Fibroblast of peridontal ligament (primary cell): Measurements from ENCODE around the gene TNFRSF6B.

Source experiments
- DNase-seq: peaks from one replicate; pipeline ENCODE4 v3.0.0-alpha.2; 2010; ENCODE audit errors: extremely low read depth

Gene TNFRSF6B

GRCh38 chr20:63696306-63696627 lies 185 bp upstream of the TNFRSF6B start:
- no peak for DNase-seq

GRCh38 chr20:63697357-63697867 lies 960 bp downstream of the TNFRSF6B start:
- no peak for DNase-seq

GRCh38 chr20:63697868-63698545 lies 1.6 kb downstream of the TNFRSF6B start:
- no peak for DNase-seq

- DNase-seq, result peak; percentile 75
Measured at GRCh38 chr20:63698739-63699465, 2.5 kb downstream of the TNFRSF6B start.

GRCh38 chr20:63699466-63700198 lies 3.2 kb downstream of the TNFRSF6B start:
- no peak for DNase-seq

GRCh38 chr20:63700199-63701050 lies 4.0 kb downstream of the TNFRSF6B start:
- DNase-seq, result no peak

- DNase-seq, result no peak
Measured at GRCh38 chr20:63701051-63701328, 4.5 kb downstream of the TNFRSF6B start.

GRCh38 chr20:63701329-63702035 lies 5.0 kb downstream of the TNFRSF6B start:
- no peak for DNase-seq

GRCh38 chr20:63702036-63702665 lies 5.7 kb downstream of the TNFRSF6B start:
- no peak for DNase-seq

GRCh38 chr20:63702751-63703470 lies 6.5 kb downstream of the TNFRSF6B start:
- no peak for DNase-seq

GRCh38 chr20:63703471-63703975 lies 7.1 kb downstream of the TNFRSF6B start:
- DNase-seq, result no peak

GRCh38 chr20:63703976-63704748 lies 7.7 kb downstream of the TNFRSF6B start:
- no peak for DNase-seq

GRCh38 chr20:63704749-63705117 lies 8.3 kb downstream of the TNFRSF6B start:
- DNase-seq, result no peak

GRCh38 chr20:63705232-63706026 lies 9.0 kb downstream of the TNFRSF6B start:
- DNase-seq, result no peak

GRCh38 chr20:63706027-63706695 lies 9.7 kb downstream of the TNFRSF6B start:
- DNase-seq, result no peak

GRCh38 chr20:63706852-63707557 lies 10.6 kb downstream of the TNFRSF6B start:
- DNase-seq, result no peak
